H1 (cell line): ENCODE measurements around the gene PREX1. TPM values are rescaled to one million over a fixed set of nuclear protein-coding genes. Genes with fewer than 3 reads are reported as not detected.
A peak's percentile ranks its signal among the peaks of the same experiment; 100 is the strongest.

Experiments
- CTCF ChIA-PET: fragments of 300-600 bp; sonication (Branson Sonifier 250); formaldehyde crosslinking; loops from one replicate; lab custom pipeline; 2021; ENCODE audit not compliant: partially characterized antibody; lab: Charles Lee
- POLR2A ChIA-PET: fragments of 300-600 bp; sonication (Branson Sonifier 250); formaldehyde crosslinking; loops from one replicate; lab custom pipeline; 2021; ENCODE audit warnings: inconsistent platforms; ENCODE audit not compliant: partially characterized antibody; lab: Charles Lee
- DNase-seq, 2 experiments: peaks; one replicate each; pipeline versions ENCODE4 v3.0.0 to v3.0.0-alpha.2; 2010 to 2022; ENCODE audit warnings: low spot score in 2 of 2, low read depth in 1 of 2, mixed read lengths in 1 of 2
- FAIRE-seq: peaks from 2 replicates; lab custom pipeline; 2011; peaks lifted over from hg19 to GRCh38; lab: Jason Lieb, UNC
- H2AFZ ChIP-seq: 2 replicates; pipeline ENCODE4 v1.8.1; 2012; ENCODE audit warnings: low read length, inconsistent platforms
- H2AK5ac ChIP-seq: 2 replicates; pipeline ENCODE4 v1.6.1; 2013; ENCODE audit warnings: low read depth, low read length
- H2BK120ac ChIP-seq: replicated peaks from 2 replicates; pipeline ENCODE3; 2013; ENCODE audit warnings: low read depth, low read length, inconsistent platforms
- H2BK12ac ChIP-seq: 2 replicates; pipeline ENCODE4 v1.6.1; 2013; ENCODE audit warnings: low read depth, low read length
- H2BK15ac ChIP-seq: 2 replicates; pipeline ENCODE4 v1.6.1; 2013; ENCODE audit warnings: low read length
- H2BK20ac ChIP-seq: 2 replicates; pipeline ENCODE4 v1.6.1; 2013; ENCODE audit warnings: low read length
- H2BK5ac ChIP-seq: 2 replicates; pipeline ENCODE4 v1.6.1; 2013; ENCODE audit warnings: low read depth, low read length
- H3K14ac ChIP-seq: 2 replicates; pipeline ENCODE4 v1.6.1; 2013; ENCODE audit warnings: inconsistent platforms; ENCODE audit not compliant: insufficient read length
- H3K18ac ChIP-seq: 2 replicates; pipeline ENCODE4 v1.6.1; 2013; ENCODE audit warnings: low read length; ENCODE audit errors: extremely low read depth
- H3K23ac ChIP-seq: 2 replicates; pipeline ENCODE4 v1.6.1; 2013; ENCODE audit warnings: inconsistent platforms; ENCODE audit not compliant: insufficient read length
- H3K23me2 ChIP-seq: 2 replicates; pipeline ENCODE4 v1.6.1; 2013; ENCODE audit warnings: low read depth, low read length
- H3K27ac ChIP-seq: 2 replicates; pipeline ENCODE4 v1.6.1; 2011; ENCODE audit warnings: low read depth, low read length, inconsistent platforms
- H3K27me3 ChIP-seq, 4 experiments: replicated peaks in 1 of 4; 1 replicate in 1 of 4; 2 replicates in 3 of 4; pipeline versions ENCODE4 v1.6.1 to v1.8.1; 2011 to 2013; ENCODE audit warnings: low read length in 3 of 4, mild to moderate bottlenecking in 3 of 4, inconsistent platforms in 2 of 4, mixed read lengths in 2 of 4, moderate library complexity in 1 of 4; ENCODE audit not compliant: control insufficient read depth in 3 of 4, insufficient read depth in 3 of 4; ENCODE audit errors: extremely low read depth in 1 of 4
- H3K36me3 ChIP-seq, 4 experiments: 2 replicates each; pipeline versions ENCODE4 v1.6.1 to v1.8.1; 2011 to 2013; ENCODE audit warnings: mild to moderate bottlenecking in 4 of 4, low read length in 3 of 4, moderate library complexity in 2 of 4, control low read depth in 1 of 4, inconsistent platforms in 1 of 4; ENCODE audit not compliant: insufficient read depth in 4 of 4, control insufficient read depth in 2 of 4
- H3K4ac ChIP-seq: replicated peaks from 2 replicates; pipeline ENCODE3; 2013; ENCODE audit warnings: low read length, low read depth, mixed read lengths, inconsistent platforms; ENCODE audit not compliant: insufficient read length
- H3K4me1 ChIP-seq, 4 experiments: replicated peaks in 1 of 4; 1 replicate in 1 of 4; 2 replicates in 3 of 4; pipeline versions ENCODE4 v1.6.1 to v1.8.1; 2011 to 2013; ENCODE audit warnings: low read length in 3 of 4, inconsistent platforms in 2 of 4, mixed read lengths in 1 of 4; ENCODE audit not compliant: insufficient read depth in 4 of 4, control insufficient read depth in 3 of 4
- H3K4me2 ChIP-seq, 2 experiments: 2 replicates each; pipeline versions ENCODE4 v1.6.1 to v1.8.1; 2011 to 2013; ENCODE audit warnings: low read depth in 2 of 2, low read length in 2 of 2, control low read depth in 1 of 2, inconsistent platforms in 1 of 2, mild to moderate bottlenecking in 1 of 2; ENCODE audit not compliant: insufficient read depth in 1 of 2
- H3K4me3 ChIP-seq, 4 experiments: fragments of 200-600, 300-600 bp in 1 of 4; sonication (generic), shearing (Covaris generic), sonication (Bioruptor Twin) in 1 of 4; 2 replicates each; pipeline versions ENCODE4 v1.5.1 to v1.8.1; 2011 to 2016; ENCODE audit warnings: low read length in 4 of 4, low read depth in 3 of 4, control low read depth in 2 of 4, inconsistent platforms in 2 of 4, mild to moderate bottlenecking in 2 of 4, mixed read lengths in 1 of 4, moderate library complexity in 1 of 4; ENCODE audit not compliant: insufficient read depth in 2 of 4; ENCODE audit errors: extremely low read depth in 1 of 4
- H3K56ac ChIP-seq: replicated peaks from 2 replicates; pipeline ENCODE3; 2013; ENCODE audit warnings: low read depth, mild to moderate bottlenecking, mixed read lengths, low read length, inconsistent platforms; ENCODE audit not compliant: insufficient read length
- H3K79me1 ChIP-seq: 2 replicates; pipeline ENCODE4 v1.6.1; 2013; ENCODE audit warnings: low read depth, low read length, control low read depth
- H3K79me2 ChIP-seq, 2 experiments: 2 replicates each; pipeline versions ENCODE4 v1.6.1 to v1.8.1; 2012 to 2013; ENCODE audit warnings: low read length in 2 of 2, mild to moderate bottlenecking in 2 of 2, inconsistent platforms in 1 of 2; ENCODE audit not compliant: insufficient read depth in 2 of 2, control insufficient read depth in 1 of 2
- H3K9ac ChIP-seq, 4 experiments: replicated peaks in 1 of 4; 1 replicate in 1 of 4; 2 replicates in 3 of 4; pipeline versions ENCODE4 v1.6.1 to v1.8.1; 2011 to 2013; ENCODE audit warnings: low read depth in 3 of 4, low read length in 3 of 4, control low read depth in 2 of 4, mild to moderate bottlenecking in 2 of 4, moderate library complexity in 2 of 4, inconsistent platforms in 1 of 4; ENCODE audit errors: extremely low read depth in 1 of 4
- H3K9me3 ChIP-seq, 2 experiments: 2 replicates each; pipeline versions ENCODE4 v1.6.1 to v1.8.1; 2012 to 2013; ENCODE audit warnings: mild to moderate bottlenecking in 2 of 2, moderate library complexity in 2 of 2, control low read depth in 1 of 2, inconsistent platforms in 1 of 2, low read depth in 1 of 2, low read length in 1 of 2, mixed read lengths in 1 of 2; ENCODE audit not compliant: insufficient read depth in 2 of 2
- H4K20me1 ChIP-seq, 2 experiments: replicated peaks in 1 of 2; 2 replicates each; pipeline versions ENCODE3 to v1.8.1; 2011 to 2013; ENCODE audit warnings: inconsistent platforms in 2 of 2, low read length in 2 of 2, mild to moderate bottlenecking in 1 of 2; ENCODE audit not compliant: insufficient read depth in 2 of 2, control insufficient read depth in 1 of 2
- H4K5ac ChIP-seq: 2 replicates; pipeline ENCODE4 v1.6.1; 2013; ENCODE audit warnings: low read length, low read depth, mixed read lengths, inconsistent platforms; ENCODE audit not compliant: insufficient read length
- H4K8ac ChIP-seq: 2 replicates; pipeline ENCODE4 v1.8.0; 2013; ENCODE audit warnings: mild to moderate bottlenecking, moderate library complexity, low read length, inconsistent platforms; ENCODE audit not compliant: insufficient read depth; ENCODE audit errors: extremely low read depth
- H4K91ac ChIP-seq: replicated peaks from 2 replicates; pipeline ENCODE3; 2013; ENCODE audit warnings: low read length, mixed read lengths, inconsistent platforms; ENCODE audit not compliant: insufficient read length
- BCL11A ChIP-seq, 2 experiments: IDR thresholded peaks; one replicate each; pipeline ENCODE4 v1.6.1; 2011; ENCODE audit warnings: low read depth in 2 of 2, low read length in 2 of 2, mild to moderate bottlenecking in 2 of 2
- BRCA1 ChIP-seq: IDR thresholded peaks from 2 replicates; pipeline ENCODE4 v1.6.1; 2012; ENCODE audit warnings: low read depth, low read length, improper control_type of control experiment
- GABPA ChIP-seq: IDR thresholded peaks from 2 replicates; pipeline ENCODE4 v1.6.1; 2011; ENCODE audit warnings: mild to moderate bottlenecking, low read length, moderate library complexity, borderline replicate concordance; ENCODE audit not compliant: insufficient read depth
- HDAC6 ChIP-seq: IDR thresholded peaks from one replicate; pipeline ENCODE4 v1.7.1; 2012; ENCODE audit warnings: low read depth, mild to moderate bottlenecking, inconsistent platforms, low read length, moderate library complexity
- KDM1A ChIP-seq: fragments of 200-600, 300-600 bp; sonication (generic); IDR thresholded peaks from 2 replicates; pipeline ENCODE4 v1.7.1; 2016; ENCODE audit warnings: mild to moderate bottlenecking, low read length, borderline replicate concordance
- TCF12 ChIP-seq: IDR thresholded peaks from 2 replicates; pipeline ENCODE4 v1.6.1; 2011; ENCODE audit warnings: low read depth, mild to moderate bottlenecking, low read length
- YY1 ChIP-seq: IDR thresholded peaks from 2 replicates; pipeline ENCODE4 v1.6.1; 2011; ENCODE audit warnings: low read depth, mild to moderate bottlenecking, low read length
- WGBS, 2 experiments: shearing (Covaris generic) in 1 of 2; methylation state at CpG; one replicate each; pipeline versions ENCODE4 v1.1.6 to v1.1.7; 2013 to 2015; ENCODE audit warnings: low lambda C conversion rate in 2 of 2, mixed read lengths in 2 of 2, inconsistent platforms in 1 of 2, low coverage in 1 of 2, missing lambda C conversion rate in 1 of 2; ENCODE audit not compliant: insufficient replicate concordance in 2 of 2, insufficient coverage in 1 of 2, insufficient read length in 1 of 2; ENCODE audit errors: extremely low coverage in 1 of 2, missing lambda C conversion rate in 1 of 2; 5-methylcytosine and 5-hydroxymethylcytosine counted together
- polyA plus RNA-seq, 7 experiments: library from polyadenylated mRNA; depleted of rRNA in 3 of 7; stranded (reverse) in 5 of 7; unstranded in 2 of 7; fragments of >200 nt in 5 of 7; fragments of 200-250 nt in 2 of 7; gene quantifications; 1 replicate in 5 of 7; 2 replicates in 1 of 7; 4 replicates in 1 of 7; pipeline versions ENCODE4 v1.2.1 to v1.2.3, GENCODE V29; 2011 to 2013; ENCODE audit warnings: missing spikeins in 2 of 7, mixed read lengths in 2 of 7
- total RNA-seq: library from RNA; stranded (reverse); fragmentation: NEBNext Ultra II Directional; extraction: Animal tissue kit (Norgen Biotek cat#: 25700); gene quantifications from 2 replicates; pipeline ENCODE4 v1.2.1, GENCODE V29; 2021

The PREX1 gene
- total and polyA plus RNA-seq, 2 of the 8 experiments (the other 6 are each of a cell fraction or from before 2014, with no cell fraction given), result 10.7 to 12.8 TPM

- no peak overlapping the region for H2BK12ac ChIP-seq
- TF ChIP-seq BCL11A (IDR thresholded peaks at IDR 0.05; ENCODE audit: low read depth in 2 of 2, low read length in 2 of 2), result no peak
- TF ChIP-seq TCF12, result no peak
- TF ChIP-seq BRCA1, result no peak
- TF ChIP-seq GABPA, result no peak
- no peak for TF ChIP-seq KDM1A
- TF ChIP-seq YY1, result no peak
- no peak for TF ChIP-seq HDAC6
- no peaks in the 10 kb centered on the region for H3K36me3 ChIP-seq
- H3K18ac ChIP-seq, result peak overlapping the region; percentile 48; the same call in 1 of the 2 replicates
- H4K8ac ChIP-seq, result no peak overlapping the region
- H4K91ac ChIP-seq, result peak overlapping the region; percentile 10
- no peaks in the 10 kb centered on the region for H4K20me1 ChIP-seq
- no peaks in the 10 kb centered on the region for H3K79me2 ChIP-seq
- no peak overlapping the region for H2AFZ ChIP-seq
- H3K9ac ChIP-seq, result no peak overlapping the region
- no peaks in the 10 kb centered on the region for H3K79me1 ChIP-seq
- H3K4me3 ChIP-seq, result no peak overlapping the region
- H3K56ac ChIP-seq, result no peak overlapping the region
- H3K4ac ChIP-seq, result no peak overlapping the region
- H3K27ac ChIP-seq, result no peak overlapping the region
- H3K9me3 ChIP-seq, result no peaks in the 10 kb centered on the region
- POLR2A ChIA-PET, result no interaction called here
- no peak overlapping the region for H2AK5ac ChIP-seq
- FAIRE-seq, result no peak
- 83% methylated on average over 12 of the region's 12 CpGs; no CpG with 5 or more reads in 1 of the 2 experiments for WGBS, 2 experiments
- no peak overlapping the region for H2BK5ac ChIP-seq
- 0 out of 2 replicates have a peak overlapping the region, but pooled peaks have one; percentile 8 for H2BK20ac ChIP-seq
- CTCF ChIA-PET, result interaction anchor here (0.6 to 1.6 kb wide), 3 partner anchors 13 to 886 kb away, joined by 3 to 16 read pairs (median 4); no protein-coding TSS in a partner anchor
- H3K23me2 ChIP-seq, result no peaks in the 10 kb centered on the region
- H3K23ac ChIP-seq, result no peak overlapping the region
- no peaks in the 10 kb centered on the region for H3K27me3 ChIP-seq
- DNase-seq, result no peak
- no peak overlapping the region for H4K5ac ChIP-seq
- no peak overlapping the region for H3K14ac ChIP-seq
- no peak overlapping the region for H2BK15ac ChIP-seq
- H2BK120ac ChIP-seq, result no peak overlapping the region
- H3K4me2 ChIP-seq, result no peak overlapping the region
- H3K4me1 ChIP-seq, result peaks cover 2 to 7% (median 5%) of the 10 kb centered on the region in 4 experiments; a peak in 6 of 7 replicates
Observed at GRCh38 chr20:48606841-48607543, 220.8 kb downstream of the PREX1 start.
